Glutamatergic neuron (in vitro differentiated cells): Measurements from ENCODE around the gene F10. TPM values are rescaled to one million over a fixed set of nuclear protein-coding genes. Genes with fewer than 3 reads are reported as not detected.

Source experiments
- DNase-seq: peaks from one replicate; pipeline ENCODE4 v3.0.0; 2022
- H3K27ac Mint-ChIP-seq: one replicate; pipeline ENCODE4 v1.8.0; 2020; ENCODE audit warnings: mild to moderate bottlenecking, mixed read lengths, inconsistent platforms; ENCODE audit not compliant: unreplicated experiment
- H3K27me3 Mint-ChIP-seq: one replicate; pipeline ENCODE4 v1.8.0; 2020; ENCODE audit warnings: mild to moderate bottlenecking, moderate library complexity, mixed read lengths, inconsistent platforms; ENCODE audit not compliant: unreplicated experiment
- H3K36me3 Mint-ChIP-seq: one replicate; pipeline ENCODE4 v1.8.0; 2020; ENCODE audit warnings: mild to moderate bottlenecking, mixed read lengths, inconsistent platforms; ENCODE audit not compliant: unreplicated experiment
- H3K4me1 Mint-ChIP-seq: one replicate; pipeline ENCODE4 v1.8.0; 2020; ENCODE audit warnings: mild to moderate bottlenecking, low read depth, mixed read lengths, inconsistent platforms; ENCODE audit not compliant: unreplicated experiment
- H3K4me3 Mint-ChIP-seq: one replicate; pipeline ENCODE4 v1.8.0; 2020; ENCODE audit warnings: mild to moderate bottlenecking, mixed read lengths, inconsistent platforms; ENCODE audit not compliant: unreplicated experiment
- H3K9me3 Mint-ChIP-seq: one replicate; pipeline ENCODE4 v1.8.0; 2020; ENCODE audit warnings: mild to moderate bottlenecking, moderate library complexity, mixed read lengths, inconsistent platforms; ENCODE audit not compliant: unreplicated experiment
- CTCF ChIP-seq: fragments of 200-600 bp; sonication (generic); IDR thresholded peaks from one replicate; pipeline ENCODE4 v1.5.0; 2021; ENCODE audit not compliant: partially characterized antibody, unreplicated experiment
- total RNA-seq: library from RNA; stranded (reverse); fragmentation: NEBNext Ultra II Directional; extraction: Animal tissue kit (Norgen Biotek cat#: 25700); gene quantifications from one replicate; pipeline ENCODE4 v1.2.1, GENCODE V29; 2021; ENCODE audit not compliant: unreplicated experiment

Gene F10
- total RNA-seq, 1 donor from 2014 or later, result 0.74 TPM

DNA sequence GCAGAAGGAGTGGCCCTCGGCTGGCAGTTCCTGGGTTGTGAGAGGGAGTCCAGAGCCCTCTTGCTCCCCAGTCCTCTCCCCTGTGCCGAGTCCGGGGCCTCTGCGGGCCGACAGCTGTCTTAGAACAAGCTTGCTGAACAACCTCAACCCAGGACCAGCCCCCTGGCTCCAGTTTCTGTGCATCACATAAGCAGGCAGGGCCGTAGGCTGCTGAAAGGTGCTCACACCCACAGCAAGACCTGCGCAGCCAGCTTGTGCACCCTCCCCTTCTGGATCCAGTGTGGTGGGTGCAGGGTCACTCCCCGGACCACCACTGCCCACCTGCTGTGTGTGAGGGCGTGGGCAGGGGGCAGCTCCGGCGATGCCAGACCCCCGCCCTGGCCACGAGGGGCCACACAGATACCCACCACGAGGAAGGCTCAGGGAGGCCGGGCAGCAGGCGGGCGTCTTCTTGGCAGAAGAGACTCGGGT lies 42.2 kb upstream of the F10 start:
- H3K27ac Mint-ChIP-seq, result no peak overlapping the region
- peaks cover 3% of the 10 kb centered on the region for H3K9me3 Mint-ChIP-seq
- no peak overlapping the region for H3K4me3 Mint-ChIP-seq
- H3K27me3 Mint-ChIP-seq, result peaks cover 14% of the 10 kb centered on the region
- H3K4me1 Mint-ChIP-seq, result peaks cover 19% of the 10 kb centered on the region
- peak; percentile 12 for DNase-seq
- peaks cover 9% of the 10 kb centered on the region for H3K36me3 Mint-ChIP-seq
- no peak for TF ChIP-seq CTCF

DNA sequence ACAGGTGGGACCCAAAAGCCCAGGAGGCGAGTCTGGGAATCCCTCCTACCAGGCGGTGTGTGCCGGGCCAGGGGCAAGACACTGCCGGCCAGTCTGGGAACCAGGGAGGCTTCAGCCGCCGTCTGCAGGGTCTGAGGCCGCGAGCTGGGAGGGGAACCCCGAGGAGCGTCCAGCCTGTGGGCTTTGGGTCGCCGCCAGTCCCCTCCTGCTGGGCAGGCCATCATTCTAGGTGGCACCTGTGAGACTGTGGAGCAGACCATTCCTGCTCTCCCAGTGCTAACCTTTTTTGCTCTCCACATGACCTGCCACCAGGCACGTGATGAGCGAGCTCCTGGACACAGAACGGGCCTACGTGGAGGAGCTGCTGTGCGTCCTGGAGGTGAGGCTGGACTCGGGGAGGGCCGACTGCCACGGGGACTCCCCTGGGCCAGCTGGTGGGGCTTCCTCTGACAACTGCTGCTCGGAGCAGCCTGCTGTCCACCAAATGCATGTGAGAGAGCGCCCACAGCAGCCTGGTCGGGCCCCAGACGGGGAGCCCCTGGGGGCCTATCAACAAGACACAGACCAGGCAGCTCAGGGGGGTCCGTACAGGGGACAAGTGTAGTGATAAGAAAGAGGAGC lies 41.6 kb upstream of the F10 start:
- Mint-ChIP-seq H3K27ac (no peak overlapping the region), H3K9me3 (peaks cover 3% of the 10 kb centered on the region), H3K27me3 (peaks cover 11% of the 10 kb centered on the region), H3K4me3 (no peak overlapping the region), H3K36me3 (peaks cover 5% of the 10 kb centered on the region), H3K4me1 (peaks cover 19% of the 10 kb centered on the region)
- TF ChIP-seq CTCF, result no peak
- peak; percentile 43 for DNase-seq

DNA sequence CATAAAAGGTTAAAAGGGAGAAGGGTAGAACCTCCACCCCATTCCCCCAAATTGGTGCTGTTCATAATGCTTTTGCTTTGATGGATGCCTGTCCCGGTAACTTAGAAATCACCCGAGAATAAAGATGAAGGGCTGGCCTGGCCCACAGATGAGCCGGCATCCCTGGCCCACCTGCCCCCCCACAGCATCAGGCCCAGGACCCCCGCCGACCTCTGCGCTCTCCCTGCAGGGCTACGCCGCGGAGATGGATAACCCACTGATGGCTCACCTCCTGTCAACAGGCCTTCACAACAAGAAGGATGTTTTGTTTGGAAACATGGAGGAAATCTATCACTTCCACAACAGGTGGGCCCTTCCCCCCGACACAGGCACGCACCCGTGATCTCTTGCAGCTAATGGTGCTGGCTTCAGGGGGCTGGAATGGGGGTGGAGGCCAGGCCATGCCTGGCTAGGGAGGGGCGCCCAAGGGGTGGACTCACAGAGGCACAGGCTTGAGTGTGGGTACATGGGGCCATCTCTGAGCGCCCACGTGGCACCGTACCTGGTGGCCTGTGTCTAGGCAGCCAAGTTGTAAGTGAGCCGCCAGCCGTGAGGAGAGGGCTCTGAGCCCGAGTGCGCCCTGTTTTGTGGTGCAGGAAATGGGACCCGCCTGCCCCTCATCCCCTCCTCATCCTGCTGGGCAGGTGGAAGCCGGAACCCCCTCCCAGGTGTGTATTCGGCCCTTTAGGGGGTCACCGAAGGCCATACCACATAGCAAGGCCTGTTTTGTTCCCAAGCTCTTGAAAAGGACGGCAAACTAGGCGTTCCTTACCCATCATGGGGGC lies 40.2 kb upstream of the F10 start:
- Mint-ChIP-seq H3K27ac (no peak overlapping the region), H3K27me3 (peaks cover 14% of the 10 kb centered on the region), H3K36me3 (peaks cover 5% of the 10 kb centered on the region), H3K9me3 (peaks cover 5% of the 10 kb centered on the region), H3K4me3 (no peak overlapping the region), H3K4me1 (peaks cover 19% of the 10 kb centered on the region)
- DNase-seq, result peak; percentile 10
- TF ChIP-seq CTCF, result no peak

DNA sequence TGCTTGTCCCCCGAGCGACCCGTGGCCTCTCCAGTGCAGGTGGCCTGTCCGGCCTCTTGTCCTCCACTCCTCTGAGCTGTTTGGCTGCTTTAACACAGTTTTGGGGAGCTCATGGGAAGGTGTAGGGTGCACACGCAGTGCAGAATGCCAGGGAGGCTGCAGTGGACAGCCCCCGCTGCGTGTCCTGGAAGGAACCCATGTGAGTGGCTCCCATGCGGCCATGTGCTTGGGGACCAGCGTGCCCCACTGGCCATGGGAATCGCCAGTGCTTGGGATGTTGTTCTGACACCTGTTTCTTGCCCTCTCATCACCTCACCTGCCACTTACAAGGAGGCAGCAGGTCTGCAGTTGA lies 39.6 kb upstream of the F10 start:
- Mint-ChIP-seq H3K4me1 (peaks cover 17% of the 10 kb centered on the region), H3K36me3 (peaks cover 5% of the 10 kb centered on the region), H3K27me3 (peaks cover 14% of the 10 kb centered on the region), H3K27ac (no peak overlapping the region), H3K9me3 (peaks cover 5% of the 10 kb centered on the region), H3K4me3 (no peak overlapping the region)
- DNase-seq, result peak; percentile 11
- TF ChIP-seq CTCF, result no peak
